ENCODE measurements around the gene RIOX2.

GRCh38 chr3:97937205-97937604, 35.0 kb downstream of the RIOX2 start:
- TF ChIP-seq CTCF (conservative IDR thresholded peaks at IDR 0.05 in 1 of 2, IDR thresholded peaks at IDR 0.05 in 1 of 2; ENCODE audit: low read depth in 1 of 2, low read length in 2 of 2) (no peak), EZH2 (IDR thresholded peaks at IDR 0.05; ENCODE audit: low read length, missing control alignments) (no peak)

Measured in fibroblast of lung (primary cell).